Breast epithelium (tissue), 4 donors: Measurements from ENCODE around the gene FXYD1. TPM values are rescaled to one million over a fixed set of nuclear protein-coding genes. Genes with fewer than 3 reads are reported as not detected.

Experiments
- DNase-seq, 2 donors: peaks; one replicate each; pipeline ENCODE4 v3.0.0-alpha.2; 2019; ENCODE audit warnings: low spot score in 2 of 2
- H3K27ac ChIP-seq, 2 donors: fragments of 200-600 bp; sonication (generic) in 1 of 2; one replicate each; pipeline ENCODE4 v1.5.1; 2016 to 2019; ENCODE audit warnings: mild to moderate bottlenecking in 1 of 2
- H3K27me3 ChIP-seq, 2 donors: fragments of 200-600 bp; sonication (generic) in 1 of 2; one replicate each; pipeline versions ENCODE4 v1.5.1 to v1.6.0; 2017 to 2019; ENCODE audit warnings: control low read depth in 1 of 2, mild to moderate bottlenecking in 1 of 2
- H3K36me3 ChIP-seq: fragments of 200-600 bp; one replicate; pipeline ENCODE4 v1.5.1; 2019
- H3K4me1 ChIP-seq, 2 donors: fragments of 200-600 bp; sonication (generic); one replicate each; pipeline ENCODE4 v1.5.1; 2016 to 2019; ENCODE audit warnings: control low read depth in 1 of 2
- H3K4me3 ChIP-seq, 3 donors: fragments of 200-600 bp; sonication (generic); 1 replicate in 2 of 3; 2 replicates in 1 of 3; pipeline ENCODE4 v1.5.1; 2016 to 2019; ENCODE audit warnings: mild to moderate bottlenecking in 3 of 3, moderate library complexity in 2 of 3
- H3K9me3 ChIP-seq, 2 donors: fragments of 200-600 bp; sonication (generic) in 1 of 2; one replicate each; pipeline ENCODE4 v1.5.1; 2016 to 2019; ENCODE audit warnings: control low read depth in 1 of 2
- CTCF ChIP-seq, 3 donors: fragments of 450-650 bp; IDR thresholded peaks; one replicate each; pipeline ENCODE4 v1.5.1; 2016 to 2017; ENCODE audit warnings: antibody characterized with exemption in 3 of 3, mild to moderate bottlenecking in 3 of 3, moderate library complexity in 3 of 3
- POLR2A ChIP-seq: fragments of 450-650 bp; IDR thresholded peaks from one replicate; pipeline ENCODE4 v1.6.1; 2016; ENCODE audit warnings: antibody characterized with exemption, mild to moderate bottlenecking, moderate library complexity
- POLR2AphosphoS5 ChIP-seq, 3 donors: sonication (generic); formaldehyde crosslinking; IDR thresholded peaks; one replicate each; pipeline ENCODE4 v1.6.1; 2017; ENCODE audit warnings: antibody characterized with exemption in 3 of 3
- intact Hi-C: fragments of 100-400 bp; cut with DNase I; formaldehyde crosslinking; loops from one replicate; pipeline ENCODE4 v1.15.1; 2023; ENCODE audit warnings: low total_unique reads
- total RNA-seq, 3 donors: library from RNA; depleted of rRNA; stranded (reverse); fragments of >200 nt; gene quantifications; one replicate each; pipeline ENCODE4 v1.1.0, GENCODE V29; 2016

FXYD1 gene
- total RNA-seq, 3 donors from 2014 or later: 15.5 to 75.5 (median 34.7) TPM

- H3K4me1 ChIP-seq: peaks cover 8 to 38% of the 10 kb centered on the region in 2 donors
- H3K36me3 ChIP-seq: no peaks in the 10 kb centered on the region
- H3K27me3 ChIP-seq: no peaks in the 10 kb centered on the region
- TF ChIP-seq POLR2A: no peak
- no peak for TF ChIP-seq CTCF (IDR thresholded peaks at IDR 0.05)
- TF ChIP-seq POLR2AphosphoS5 (IDR thresholded peaks at IDR 0.05): no peak
- peak overlapping the region in 1 of 3 donors; percentile 31 for H3K4me3 ChIP-seq
- H3K27ac ChIP-seq: peak overlapping the region; percentile 86 to 90
- intact Hi-C loops: no loop called here
- DNase-seq: no peak
- no peaks in the 10 kb centered on the region for H3K9me3 ChIP-seq
Observed at GRCh38 chr19:35120898-35121297, 17.7 kb upstream of the FXYD1 start.

- peak in 1 of 2 donors; percentile 64 for DNase-seq
- intact Hi-C loops: no loop called here
- TF ChIP-seq POLR2AphosphoS5 (IDR thresholded peaks at IDR 0.05): no peak
- no peak for TF ChIP-seq CTCF (IDR thresholded peaks at IDR 0.05)
- no peak for TF ChIP-seq POLR2A
- Histone ChIP-seq H3K36me3 (no peaks in the 10 kb centered on the region), H3K9me3 (no peaks in the 10 kb centered on the region), H3K27me3 (no peaks in the 10 kb centered on the region), H3K4me1 (peaks cover 13 to 38% of the 10 kb centered on the region in 2 donors), H3K4me3 (peak overlapping the region in 1 of 3 donors; percentile 47), H3K27ac (peak overlapping the region; percentile 86 to 97)
Observed at GRCh38 chr19:35122687-35123551, 15.7 kb upstream of the FXYD1 start.

GRCh38 chr19:35123573-35123972 lies 15.1 kb upstream of the FXYD1 start:
- no peak for TF ChIP-seq POLR2A
- peak in 1 of 3 donors; percentile 33 for TF ChIP-seq POLR2AphosphoS5 (IDR thresholded peaks at IDR 0.05)
- Histone ChIP-seq H3K27ac (peak overlapping the region; percentile 86 to 97), H3K9me3 (no peaks in the 10 kb centered on the region), H3K4me1 (peaks cover 13 to 38% of the 10 kb centered on the region in 2 donors), H3K27me3 (no peaks in the 10 kb centered on the region), H3K4me3 (peak overlapping the region; percentile 49 to 75 (median 55)), H3K36me3 (no peaks in the 10 kb centered on the region)
- no peak for DNase-seq
- intact Hi-C loops: no loop called here

DNA sequence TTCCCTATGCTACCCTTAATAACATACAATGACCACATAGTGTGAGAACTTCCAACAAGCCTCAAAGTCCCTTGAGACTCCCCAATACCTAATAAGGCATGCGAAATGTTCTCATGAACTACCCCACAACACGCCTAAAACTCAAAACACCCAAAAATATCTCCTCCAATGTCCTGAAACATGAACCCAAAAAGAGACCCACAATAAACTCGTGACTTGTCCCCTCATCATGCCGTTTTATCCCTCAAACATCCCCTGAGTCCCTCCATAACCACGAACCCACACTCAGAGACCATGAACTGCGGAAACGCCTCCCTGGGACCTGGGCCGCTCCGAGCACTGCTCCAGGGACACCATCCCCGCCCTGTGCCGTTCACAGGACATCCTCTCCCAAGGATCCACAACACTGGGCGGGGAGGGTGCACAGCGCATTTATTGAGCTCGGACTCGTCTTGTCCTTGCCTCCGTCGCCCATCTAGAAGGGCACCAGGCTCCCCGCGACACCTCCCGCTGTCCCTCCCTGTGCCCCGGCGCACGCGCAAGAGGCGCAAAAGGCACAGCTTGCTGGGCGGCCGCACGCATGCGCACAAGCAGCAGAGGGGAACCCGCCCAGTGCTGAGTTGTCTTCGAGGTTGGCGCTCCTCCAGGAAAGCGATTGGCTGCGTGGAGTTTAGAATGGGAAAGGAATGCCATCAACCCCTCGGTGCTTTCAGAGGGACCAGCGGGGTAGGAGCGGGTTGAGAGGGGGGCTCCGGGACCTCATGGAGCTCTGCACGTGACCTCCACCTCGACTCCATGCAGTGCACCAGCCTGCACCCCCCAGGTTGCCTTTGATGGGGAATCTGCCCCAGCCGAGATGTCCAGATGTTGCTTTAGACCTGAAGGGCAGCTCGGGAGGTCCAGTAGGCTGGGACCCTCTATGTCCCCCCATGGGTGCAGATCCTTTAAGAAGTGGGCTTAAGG lies 14.2 kb upstream of the FXYD1 start:
- intact Hi-C loops: no loop called here
- Histone ChIP-seq H3K27ac (peak overlapping the region; percentile 86 to 97), H3K4me3 (peak overlapping the region; percentile 49 to 75 (median 55)), H3K4me1 (peaks cover 13 to 38% of the 10 kb centered on the region in 2 donors), H3K36me3 (no peaks in the 10 kb centered on the region), H3K9me3 (no peaks in the 10 kb centered on the region), H3K27me3 (no peaks in the 10 kb centered on the region)
- TF ChIP-seq CTCF (IDR thresholded peaks at IDR 0.05): no peak
- peak; percentile 75 to 80 (median 79) for TF ChIP-seq POLR2AphosphoS5 (IDR thresholded peaks at IDR 0.05)
- TF ChIP-seq POLR2A: peak; percentile 86
- peak; percentile 88 to 94 for DNase-seq

- peak overlapping the region; percentile 86 to 97 for H3K27ac ChIP-seq
- peak overlapping the region in 1 of 3 donors; percentile 75 for H3K4me3 ChIP-seq
- peaks cover 13 to 36% of the 10 kb centered on the region in 2 donors for H3K4me1 ChIP-seq
- H3K27me3 ChIP-seq: no peaks in the 10 kb centered on the region
- no peaks in the 10 kb centered on the region for H3K9me3 ChIP-seq
- no peak for DNase-seq
- H3K36me3 ChIP-seq: no peaks in the 10 kb centered on the region
- intact Hi-C loops: no loop called here
- no peak for TF ChIP-seq POLR2A
- no peak for TF ChIP-seq CTCF (IDR thresholded peaks at IDR 0.05)
- TF ChIP-seq POLR2AphosphoS5 (IDR thresholded peaks at IDR 0.05): no peak
Observed at GRCh38 chr19:35125270-35125717, 13.3 kb upstream of the FXYD1 start.
